Stimulated activated CD4-positive, alpha-beta T cell treated with anti-CD3 and anti-CD28 coated beads, Interleukin-4, amount 100 ng/mL, for 24 hours (primary cell): ENCODE measurements around the gene FAM3C.
"Not testable (repeated sequence)": the region's sequence is repeated elsewhere in the genome, so short reads cannot be mapped to it uniquely, and the experiment has no call there.

ENCODE experiments used
- DNase-seq: peaks from one replicate; pipeline ENCODE4 v3.0.0-alpha.2; 2020

The FAM3C gene

DNA sequence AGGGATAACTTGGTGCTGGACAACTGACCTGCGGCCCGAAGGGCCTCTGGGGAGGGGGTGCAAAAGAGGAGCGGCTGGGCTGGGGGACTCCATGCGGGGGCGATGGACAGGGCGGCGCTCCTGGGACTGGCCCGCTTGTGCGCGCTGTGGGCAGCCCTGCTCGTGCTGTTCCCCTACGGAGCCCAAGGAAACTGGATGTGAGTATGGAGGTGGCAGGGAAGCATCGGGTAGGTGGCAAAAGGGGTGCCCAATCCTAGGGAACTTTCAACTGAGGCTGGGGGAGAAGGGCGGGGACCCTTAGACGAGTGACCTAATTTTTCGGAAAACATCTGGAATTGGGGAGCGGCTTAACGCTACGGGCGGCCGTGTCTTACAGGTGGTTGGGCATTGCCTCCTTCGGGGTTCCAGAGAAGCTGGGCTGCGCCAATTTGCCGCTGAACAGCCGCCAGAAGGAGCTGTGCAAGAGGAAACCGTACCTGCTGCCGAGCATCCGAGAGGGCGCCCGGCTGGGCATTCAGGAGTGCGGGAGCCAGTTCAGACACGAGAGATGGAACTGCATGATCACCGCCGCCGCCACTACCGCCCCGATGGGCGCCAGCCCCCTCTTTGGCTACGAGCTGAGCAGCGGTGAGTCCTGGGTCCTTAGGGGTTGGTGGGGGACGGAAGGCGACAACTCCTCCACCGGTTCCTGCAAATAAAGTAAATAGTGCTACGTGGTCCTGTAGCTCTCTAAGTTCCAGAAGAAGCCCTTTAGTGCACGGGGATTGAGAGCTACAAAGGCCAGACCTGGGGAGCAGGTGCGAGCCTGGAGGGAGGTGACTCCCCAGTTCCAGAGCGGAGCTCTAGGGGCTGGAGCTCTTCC, 66.7 kb downstream of the FAM3C start:
- DNase-seq: peak; percentile 4

GRCh38 chr7:121328508-121329190, 67.5 kb downstream of the FAM3C start, which contains the start of gene WNT16:
TSS of gene WNT16 (plus strand) at chr7:121329000. CDS start at chr7:121329293, 293 bp downstream.
- no peak for DNase-seq

DNA sequence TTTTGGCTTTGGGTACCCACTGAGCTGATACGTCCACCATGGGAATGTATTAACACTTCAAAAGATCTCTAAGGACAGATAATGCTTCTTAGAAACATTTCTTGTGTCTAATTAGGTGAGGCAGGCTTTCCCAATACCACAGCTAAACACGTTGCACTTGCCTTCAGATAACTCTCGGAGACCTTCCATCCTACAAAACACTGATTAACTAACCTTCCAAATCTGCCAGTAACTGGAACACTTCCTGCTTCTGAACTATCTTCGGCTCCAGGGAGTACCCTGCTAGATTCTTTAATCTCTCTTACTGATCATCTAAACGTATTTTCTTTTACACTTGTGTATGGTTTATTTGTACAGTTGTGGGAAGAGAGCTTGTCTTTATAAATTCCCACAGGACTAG, 68.4 kb downstream of the FAM3C start:
- DNase-seq: no peak

GRCh38 chr7:121323515-121324302, 72.4 kb downstream of the FAM3C start:
- DNase-seq: no peak

DNA sequence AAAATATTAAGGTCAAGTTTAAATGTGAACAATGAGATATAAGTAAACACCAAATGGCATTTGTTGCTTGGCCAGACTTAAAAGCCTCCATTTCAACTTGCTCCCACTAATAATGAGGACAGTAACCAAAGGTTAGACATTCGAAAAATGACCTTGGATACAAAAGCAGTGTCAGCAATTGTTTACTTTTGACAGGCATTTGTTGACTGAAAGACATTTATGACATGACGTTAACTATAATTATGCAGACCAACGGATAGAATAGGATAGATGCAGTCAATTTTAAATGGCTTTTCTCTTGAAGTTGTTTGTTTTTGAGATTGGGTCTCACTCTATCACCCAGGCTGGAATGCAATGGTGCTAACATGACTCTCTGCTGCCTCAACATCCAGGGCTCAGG, 73.6 kb downstream of the FAM3C start:
- no peak for DNase-seq

GRCh38 chr7:121315170-121315569, 80.9 kb downstream of the FAM3C start:
- DNase-seq: not testable (repeated sequence)

DNA sequence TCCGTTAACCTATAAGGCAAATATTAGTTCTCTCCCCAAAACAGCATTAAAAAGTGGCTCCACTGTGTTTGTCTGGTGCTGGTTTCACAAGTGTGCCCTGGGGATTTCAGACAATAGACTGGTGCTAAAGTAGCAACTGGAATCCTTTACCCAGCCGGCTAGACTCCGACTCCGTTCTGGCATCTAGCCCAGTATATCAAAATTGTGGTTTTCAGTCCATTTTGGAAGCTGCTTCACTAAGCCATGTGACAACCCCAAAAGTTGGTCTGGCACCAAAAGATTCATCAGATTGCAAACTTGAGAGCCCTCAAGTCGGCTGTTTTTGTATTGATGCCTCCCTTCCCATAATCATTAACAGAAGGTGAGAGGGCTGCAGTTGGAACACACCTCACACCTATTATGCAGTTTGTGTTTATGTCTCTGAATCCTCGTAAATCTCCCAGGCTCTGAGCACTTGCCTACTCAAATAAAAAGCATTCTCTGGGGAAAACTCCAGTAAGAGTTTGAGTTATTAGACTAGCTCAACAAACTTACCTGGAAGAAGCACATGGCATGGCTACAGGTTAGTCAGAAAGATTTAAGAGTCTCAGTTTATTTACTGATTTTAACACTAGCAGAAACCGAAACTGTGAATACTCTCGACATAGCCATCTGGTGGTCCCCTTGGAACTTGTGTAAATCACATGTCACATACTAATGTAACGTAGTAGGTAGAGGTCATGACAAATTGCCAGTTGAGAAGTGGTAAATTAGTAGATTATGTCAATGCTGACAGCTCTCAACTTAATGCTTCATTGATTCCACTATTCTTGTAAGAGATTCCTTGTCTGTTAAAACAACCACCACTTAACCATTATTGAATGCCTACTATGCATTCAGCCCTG, 82.1 kb downstream of the FAM3C start:
- no peak for DNase-seq

DNA sequence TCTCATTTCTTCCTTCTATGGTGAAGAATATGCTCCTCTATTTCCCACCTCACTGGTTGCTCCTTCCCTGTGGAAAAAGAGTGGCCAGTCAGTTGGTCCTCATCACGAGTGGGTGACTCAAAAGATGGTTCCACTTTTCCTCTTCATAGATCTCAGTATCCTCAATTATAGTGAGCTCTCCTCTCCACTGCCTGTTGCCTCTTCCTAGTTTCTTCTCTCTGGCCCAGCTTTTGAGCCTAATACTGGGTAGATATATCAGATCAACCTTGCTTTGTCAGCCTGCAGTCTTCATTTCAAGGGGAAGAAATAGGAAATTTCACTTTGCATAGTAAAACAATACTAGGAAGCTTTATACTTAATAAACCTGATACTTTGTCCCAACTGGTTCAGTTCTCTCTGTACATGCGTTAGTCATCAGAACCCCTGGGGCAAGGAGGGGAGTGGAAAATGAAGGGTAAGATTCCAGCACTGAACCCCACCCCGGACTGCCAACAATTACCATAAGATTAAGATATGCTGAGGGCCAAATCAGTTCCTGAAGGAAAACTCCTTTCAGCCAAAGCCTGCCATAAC, 82.8 kb downstream of the FAM3C start:
- no peak for DNase-seq

DNA sequence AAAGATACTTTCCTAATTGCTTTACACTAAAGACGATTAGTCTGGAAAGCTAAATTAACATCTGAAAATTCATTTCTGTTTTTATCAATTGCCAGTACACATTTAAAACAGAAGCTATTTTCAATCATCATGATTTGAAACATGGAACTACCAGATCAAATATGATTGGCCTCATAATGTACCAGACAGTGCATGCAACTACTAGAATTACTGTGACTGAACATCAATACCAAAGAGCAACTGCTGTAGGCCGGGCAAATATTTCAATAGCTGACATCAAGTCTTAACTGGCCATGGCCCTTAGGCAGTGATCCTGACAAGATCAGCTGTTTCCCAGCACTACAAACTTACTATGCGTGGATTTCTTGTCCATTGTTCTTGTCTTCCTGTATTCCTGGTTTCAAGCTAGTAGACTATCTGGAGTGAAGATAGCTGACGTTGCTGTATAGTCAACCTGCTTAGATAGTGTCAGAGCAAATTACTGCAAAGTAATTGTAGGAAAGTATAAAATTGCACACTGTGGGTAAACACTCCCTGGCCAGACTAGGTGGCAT, 89.0 kb downstream of the FAM3C start:
- DNase-seq: no peak

DNA sequence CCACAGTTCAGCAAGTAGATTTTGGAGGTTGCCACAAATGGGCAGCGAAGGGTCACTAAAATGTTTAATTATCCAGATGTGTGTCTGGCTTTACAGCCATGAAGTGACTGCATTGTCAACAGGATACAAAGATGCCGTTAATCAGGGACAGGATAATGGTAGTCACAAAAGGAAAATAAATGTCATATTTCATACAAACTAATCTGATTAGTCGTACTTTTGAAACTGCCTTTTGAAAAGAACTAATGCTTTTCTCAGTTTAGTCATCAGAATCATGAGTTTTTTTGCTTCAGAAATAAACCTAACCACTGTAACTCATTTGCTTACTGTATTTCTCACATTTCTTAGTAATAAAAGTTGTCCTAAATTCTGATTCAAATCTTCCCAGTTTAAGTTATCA, 89.5 kb downstream of the FAM3C start:
- DNase-seq: no peak

- DNase-seq: no peak
Observed at GRCh38 chr7:121305109-121305508, 91.0 kb downstream of the FAM3C start.

DNA sequence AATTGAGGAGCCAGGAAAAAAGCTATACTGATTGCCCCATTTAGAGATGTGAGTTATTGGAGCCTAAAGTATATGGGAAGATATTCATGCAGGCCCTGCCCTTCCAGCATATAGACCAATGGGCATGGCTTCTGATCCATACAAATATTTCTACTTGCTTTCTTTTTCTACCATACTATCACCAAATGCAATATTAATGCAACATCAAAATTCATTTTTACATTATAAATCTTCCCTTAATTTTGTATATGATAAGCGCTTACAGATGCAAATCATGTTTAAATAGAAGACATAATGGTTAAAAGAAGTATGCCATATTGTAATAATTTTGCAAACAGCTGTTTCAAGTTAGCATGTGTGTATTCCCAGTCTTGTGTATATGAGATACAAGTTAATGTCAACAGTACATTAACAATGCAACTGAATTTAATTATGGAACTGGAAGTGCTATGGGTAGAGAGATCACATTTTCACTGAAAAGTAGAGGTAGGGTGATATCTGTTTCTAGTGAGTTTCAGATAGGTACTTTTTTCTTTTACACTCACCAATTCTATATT, 91.9 kb downstream of the FAM3C start:
- no peak for DNase-seq

DNA sequence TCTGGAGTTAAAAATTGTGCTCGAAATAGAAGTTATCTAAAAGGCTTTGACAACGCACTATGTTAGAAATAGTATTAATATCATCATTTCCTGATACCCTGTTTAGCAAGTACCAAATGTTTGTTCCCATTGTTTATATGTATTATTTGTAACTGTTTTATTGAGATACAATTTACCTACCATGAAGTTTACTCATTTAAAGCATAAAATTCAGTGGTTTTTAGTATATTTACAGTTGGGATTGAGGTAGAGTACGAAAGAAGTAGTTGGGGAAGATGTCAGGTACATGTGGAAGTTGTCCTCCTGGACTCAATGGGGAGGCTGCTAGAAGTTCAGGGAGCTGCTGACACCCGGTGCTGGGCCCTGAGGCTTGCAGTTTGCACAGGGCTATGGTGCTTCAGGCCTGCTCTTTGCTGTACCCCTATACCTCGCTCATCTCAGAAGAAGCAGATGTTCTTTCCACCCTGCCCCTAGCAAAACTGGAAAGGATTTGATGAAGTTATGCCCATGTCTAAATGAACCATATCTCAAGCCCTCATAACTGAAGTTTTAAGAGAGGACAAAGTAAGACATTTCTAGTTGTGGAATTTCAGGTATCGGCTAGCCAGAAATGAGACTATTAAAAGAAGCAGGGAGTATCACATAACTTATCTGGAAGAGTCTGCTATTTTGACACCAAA, 92.5 kb downstream of the FAM3C start:
- DNase-seq: no peak

DNA sequence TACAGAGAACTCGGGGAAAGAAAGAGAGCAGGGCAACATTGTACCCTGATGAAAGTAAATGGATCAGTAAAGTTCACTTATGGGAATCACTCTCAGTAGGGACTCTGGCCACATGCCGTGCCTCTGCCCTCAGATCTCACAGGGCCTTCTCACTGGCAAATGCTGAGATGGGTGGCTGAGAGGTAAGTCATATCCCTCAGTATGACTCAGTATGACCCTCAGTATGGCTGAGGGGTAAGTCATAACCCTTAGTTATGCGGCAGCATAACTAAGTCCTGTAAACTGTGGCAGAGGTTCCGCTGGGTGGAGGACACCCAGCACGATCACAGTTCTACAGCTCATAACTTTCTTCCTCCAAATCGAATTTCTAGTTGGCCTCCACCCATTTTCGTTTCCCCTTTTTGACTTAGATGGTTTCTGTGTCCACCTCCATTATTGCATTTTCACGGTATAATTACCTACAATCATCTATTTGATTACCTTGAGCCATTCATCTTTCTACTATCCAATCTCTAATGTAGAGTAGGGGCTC, 93.8 kb downstream of the FAM3C start:
- DNase-seq: no peak

GRCh38 chr7:121301446-121302213, 94.5 kb downstream of the FAM3C start:
- no peak for DNase-seq

DNA sequence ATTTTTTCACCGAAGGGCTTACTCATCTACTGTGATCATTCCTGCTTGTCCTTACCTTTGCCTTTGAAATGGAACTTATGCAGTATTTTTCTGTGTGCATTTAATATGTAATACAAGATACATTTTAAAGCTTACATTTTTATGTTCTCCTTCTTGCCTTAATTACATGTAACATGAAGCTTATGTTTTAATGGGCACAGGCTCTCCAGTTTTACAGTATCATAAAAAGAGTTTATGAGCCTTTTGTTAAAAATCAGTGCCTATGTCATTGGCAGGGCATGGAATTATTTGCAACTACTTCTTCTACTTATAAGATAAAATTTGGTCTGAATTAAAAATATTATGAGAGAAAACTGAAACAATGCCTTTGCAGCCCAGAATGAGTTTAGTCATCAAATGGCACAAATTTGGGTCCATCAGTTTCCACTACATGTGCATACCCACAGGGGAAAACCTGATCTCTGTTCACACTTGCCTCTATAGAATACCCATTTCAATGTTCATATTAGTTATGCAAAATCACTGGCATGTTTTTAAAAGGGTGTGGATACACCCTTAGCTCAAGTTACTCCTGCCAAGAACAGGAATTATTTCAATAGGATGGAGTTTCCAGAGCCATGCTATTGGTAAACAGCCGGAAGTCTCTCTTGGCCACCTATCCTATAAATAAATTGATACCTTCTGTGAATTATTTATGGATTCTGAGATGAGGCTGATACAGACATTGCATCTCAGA, 95.3 kb downstream of the FAM3C start:
- DNase-seq: no peak
